ENCODE data around the gene PCDH12.

PCDH12 gene

DNA sequence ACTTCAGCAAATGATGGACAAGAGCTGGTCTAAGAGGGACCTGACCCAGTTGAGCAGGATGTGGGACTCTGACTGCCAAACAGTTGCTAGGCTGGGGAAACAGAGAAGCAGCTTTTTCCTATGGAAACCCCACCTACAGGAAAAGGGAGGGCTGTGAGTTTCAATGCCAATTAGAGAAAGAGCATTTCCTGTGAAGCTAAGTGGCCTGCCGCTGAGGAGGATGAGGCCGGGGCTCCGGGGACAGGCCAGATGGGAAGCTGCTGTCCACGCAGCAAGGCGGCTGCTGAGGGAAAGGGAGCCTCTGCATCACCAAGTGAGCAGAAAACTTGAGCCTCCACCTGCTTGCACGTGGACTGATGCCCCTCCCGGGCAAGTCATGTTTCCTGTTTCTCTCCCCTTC lies at the start of gene PCDH12:
Gene PCDH12 (minus strand): TSS at position 90 of the 400 bp plus-strand sequence. CDS start 351 bp downstream, outside the sequence.
- DNase-seq (ENCODE audit: low read depth) = peak; percentile 78
- H3K4me3 ChIP-seq (replicated peaks; ENCODE audit: low read depth, low read length) = peak within 1 kb of the TSS; percentile 17
- TF ChIP-seq, protein P1, sequence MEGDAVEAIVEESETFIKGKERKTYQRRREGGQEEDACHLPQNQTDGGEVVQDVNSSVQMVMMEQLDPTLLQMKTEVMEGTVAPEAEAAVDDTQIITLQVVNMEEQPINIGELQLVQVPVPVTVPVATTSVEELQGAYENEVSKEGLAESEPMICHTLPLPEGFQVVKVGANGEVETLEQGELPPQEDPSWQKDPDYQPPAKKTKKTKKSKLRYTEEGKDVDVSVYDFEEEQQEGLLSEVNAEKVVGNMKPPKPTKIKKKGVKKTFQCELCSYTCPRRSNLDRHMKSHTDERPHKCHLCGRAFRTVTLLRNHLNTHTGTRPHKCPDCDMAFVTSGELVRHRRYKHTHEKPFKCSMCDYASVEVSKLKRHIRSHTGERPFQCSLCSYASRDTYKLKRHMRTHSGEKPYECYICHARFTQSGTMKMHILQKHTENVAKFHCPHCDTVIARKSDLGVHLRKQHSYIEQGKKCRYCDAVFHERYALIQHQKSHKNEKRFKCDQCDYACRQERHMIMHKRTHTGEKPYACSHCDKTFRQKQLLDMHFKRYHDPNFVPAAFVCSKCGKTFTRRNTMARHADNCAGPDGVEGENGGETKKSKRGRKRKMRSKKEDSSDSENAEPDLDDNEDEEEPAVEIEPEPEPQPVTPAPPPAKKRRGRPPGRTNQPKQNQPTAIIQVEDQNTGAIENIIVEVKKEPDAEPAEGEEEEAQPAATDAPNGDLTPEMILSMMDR (IDR thresholded peaks at IDR 0.05; ENCODE audit: low read length, missing control alignments) = no peak

DNA sequence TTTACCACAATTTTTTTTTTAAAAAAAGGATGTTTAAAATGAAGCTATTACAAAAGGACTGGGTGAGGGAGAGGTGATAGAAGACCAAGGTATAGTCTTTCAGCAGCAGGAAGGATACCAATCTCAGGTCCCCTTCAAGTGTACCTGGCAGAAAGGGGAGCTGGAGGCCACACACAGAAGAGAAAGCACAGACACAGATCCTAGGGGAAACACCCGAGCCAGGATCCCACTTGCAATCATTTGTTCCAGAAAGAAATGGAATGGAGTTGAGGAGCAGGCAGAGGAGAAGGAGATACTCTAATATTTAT lies 49.2 kb upstream of the PCDH12 start:
- TF ChIP-seq, protein P1 (IDR thresholded peaks at IDR 0.05; ENCODE audit: low read length, missing control alignments) = no peak
- DNase-seq (ENCODE audit: low read depth) = no peak
- H3K4me3 ChIP-seq (replicated peaks; ENCODE audit: low read depth, low read length) = no peak overlapping the region

DNA sequence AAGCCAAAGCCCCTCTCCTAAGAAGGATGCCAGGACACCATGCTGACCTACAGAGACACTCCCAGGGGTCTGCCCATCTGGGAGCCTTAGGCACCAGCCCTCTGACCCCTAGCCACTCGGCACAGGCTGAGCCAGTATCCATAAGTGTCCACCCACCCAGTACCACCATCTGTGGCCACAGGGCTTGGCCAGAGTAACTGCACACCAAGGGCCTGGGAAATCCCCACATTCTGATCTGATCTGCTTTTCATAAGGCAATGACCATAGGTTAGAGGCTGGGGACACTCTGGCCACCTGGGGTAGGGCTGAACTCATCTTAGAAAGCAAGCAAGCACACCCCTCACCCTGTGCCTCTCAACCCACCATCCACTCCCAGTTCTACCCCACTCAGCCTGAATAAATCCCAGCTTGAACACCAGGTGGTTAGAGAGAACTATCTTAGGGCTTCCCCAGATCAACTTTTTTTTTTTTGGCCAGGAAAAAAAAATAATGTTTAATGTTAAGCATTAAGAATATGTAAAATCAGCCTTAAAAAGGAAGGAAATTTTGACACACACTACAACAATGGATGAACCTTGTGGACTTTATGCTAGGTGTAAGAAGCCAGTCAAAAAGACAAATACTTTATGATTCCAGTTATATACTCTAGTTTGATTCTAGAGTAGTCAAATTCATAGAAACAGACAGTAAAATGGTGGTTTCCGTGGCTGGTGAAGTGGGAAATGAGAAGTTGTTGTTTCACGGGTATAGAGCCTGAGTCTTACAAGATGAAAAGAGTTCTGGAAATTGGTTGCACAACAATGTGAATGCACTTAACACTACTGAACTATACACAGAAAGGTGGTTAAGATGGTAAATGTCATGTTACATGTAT lies 48.6 kb upstream of the PCDH12 start:
- no peak for DNase-seq (ENCODE audit: low read depth)
- no peak overlapping the region for H3K4me3 ChIP-seq (replicated peaks; ENCODE audit: low read depth, low read length)
- TF ChIP-seq, protein P1 (IDR thresholded peaks at IDR 0.05; ENCODE audit: low read length, missing control alignments) = no peak

DNA sequence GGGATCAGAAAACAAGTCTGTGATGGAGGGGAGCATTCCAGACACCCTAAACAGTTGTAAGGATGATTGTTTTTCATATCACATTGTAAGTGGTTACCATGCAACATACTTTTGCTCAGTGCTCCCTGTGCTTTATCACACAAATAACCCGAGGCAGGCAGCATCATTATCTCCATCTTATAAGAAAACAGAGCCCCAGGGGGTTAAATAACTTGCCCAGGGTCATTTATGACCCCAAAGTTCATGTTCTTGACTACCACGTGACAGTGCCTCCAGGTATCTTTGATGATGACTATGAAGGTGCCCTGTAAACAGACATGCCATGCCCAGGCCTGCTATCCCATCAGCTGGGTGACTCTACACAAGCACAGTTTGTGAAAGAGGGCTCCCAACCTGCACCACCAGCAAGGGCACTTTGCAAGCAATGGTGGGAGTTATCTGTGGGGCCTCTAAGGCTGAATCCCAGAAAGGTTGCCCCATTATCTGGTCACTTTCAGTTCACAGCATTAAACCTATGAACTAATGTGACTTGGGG lies 45.3 kb upstream of the PCDH12 start:
- TF ChIP-seq, protein P1 (IDR thresholded peaks at IDR 0.05; ENCODE audit: low read length, missing control alignments) = no peak
- no peak for DNase-seq (ENCODE audit: low read depth)
- H3K4me3 ChIP-seq (replicated peaks; ENCODE audit: low read depth, low read length) = no peak overlapping the region

DNA sequence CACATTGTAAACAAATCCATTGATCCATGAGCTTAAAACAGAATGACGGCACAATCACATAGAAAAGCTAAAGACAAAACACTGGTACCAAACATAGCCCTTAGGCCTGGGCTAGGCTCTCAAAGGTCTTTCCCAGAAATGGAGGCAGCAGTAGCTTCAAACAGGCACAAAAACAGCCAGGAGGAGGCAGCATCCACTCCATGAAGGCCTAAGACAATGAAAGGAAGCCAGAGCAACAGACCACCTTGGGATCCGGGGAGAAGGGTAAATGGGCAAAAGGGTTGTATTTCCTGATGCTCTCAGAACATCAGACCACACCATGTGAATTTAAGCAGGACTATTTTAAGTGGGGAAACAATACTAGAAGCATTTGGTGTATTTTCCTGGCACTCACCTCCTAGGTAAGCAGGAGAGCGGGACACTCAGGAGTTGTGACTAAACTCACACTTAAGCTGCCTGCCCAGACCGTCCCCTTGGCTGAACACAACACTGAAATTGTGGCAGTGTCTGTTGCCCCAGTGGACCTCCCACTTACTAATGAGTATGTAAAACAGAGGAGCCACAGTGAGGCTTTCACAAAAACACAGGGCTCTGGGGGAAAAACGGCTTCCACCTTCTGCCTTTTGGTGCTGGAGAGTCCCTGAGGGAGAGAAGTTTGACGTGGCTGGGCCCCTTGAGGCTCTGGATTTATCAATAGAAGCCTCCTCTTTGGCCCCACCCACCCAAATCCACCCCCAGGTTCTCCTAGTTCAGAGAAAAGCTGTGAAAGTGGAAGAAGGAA lies 42.9 kb upstream of the PCDH12 start:
- TF ChIP-seq, protein P1 (IDR thresholded peaks at IDR 0.05; ENCODE audit: low read length, missing control alignments) = peak; percentile 50
- H3K4me3 ChIP-seq (replicated peaks; ENCODE audit: low read depth, low read length) = no peak overlapping the region
- DNase-seq (ENCODE audit: low read depth) = peak; percentile 41

DNA sequence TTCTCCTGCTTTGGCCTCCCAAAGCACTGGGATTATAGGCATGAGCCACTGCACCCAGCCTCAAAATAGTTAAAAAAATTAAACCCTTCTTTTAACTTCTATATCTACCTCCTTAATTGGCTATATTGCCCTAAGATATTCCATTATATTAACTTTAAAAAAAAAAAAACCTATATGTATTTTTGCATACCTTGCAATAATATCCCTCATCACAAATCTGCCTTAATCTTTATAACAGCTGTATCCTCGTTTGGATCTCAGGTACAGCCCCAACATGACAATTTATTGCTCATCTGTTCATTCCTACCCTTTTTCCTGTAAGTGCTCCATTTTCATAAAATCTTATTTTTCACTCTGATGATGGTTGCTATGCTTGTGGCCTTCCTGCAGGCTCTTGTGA lies 42.2 kb upstream of the PCDH12 start:
- no peak overlapping the region for H3K4me3 ChIP-seq (replicated peaks; ENCODE audit: low read depth, low read length)
- no peak for DNase-seq (ENCODE audit: low read depth)
- TF ChIP-seq, protein P1 (IDR thresholded peaks at IDR 0.05; ENCODE audit: low read length, missing control alignments) = no peak

Measured in fibroblast of pulmonary artery (primary cell).